ENCODE data around the gene PHF20.
A peak's percentile ranks its signal among the peaks of the same experiment; 100 is the strongest.
"Not testable (repeated sequence)": the region's sequence is repeated elsewhere in the genome, so short reads cannot be mapped to it uniquely, and the experiment has no call there.

PHF20 gene

GRCh38 chr20:35984382-35984781 lies 212.6 kb downstream of the PHF20 start:
- no peak for DNase-seq

GRCh38 chr20:35985806-35986205 lies 214.0 kb downstream of the PHF20 start:
- no peak for DNase-seq

- peak; percentile 23 for DNase-seq
These were observed 217.2 kb downstream of the PHF20 start for GRCh38 chr20:35988910-35989463.

- DNase-seq, result peak; percentile 26
These were observed 219.4 kb downstream of the PHF20 start for GRCh38 chr20:35991142-35991771.

- DNase-seq, result peak; percentile 71
These were observed 221.0 kb downstream of the PHF20 start for GRCh38 chr20:35992713-35993335.

GRCh38 chr20:35994994-35995453 lies 223.2 kb downstream of the PHF20 start:
- peak; percentile 76 for DNase-seq

- DNase-seq, result not testable (repeated sequence)
These were observed 224.7 kb downstream of the PHF20 start for GRCh38 chr20:35996492-35996891.

Data from hematopoietic multipotent progenitor cell treated with erythropoietin and hydrocortisone succinate and interleukin-3 and kit ligand, for 8 days (in vitro differentiated cells).